GM12878 (cell line): ENCODE measurements around the gene SLC1A7. TPM values are rescaled to one million over a fixed set of nuclear protein-coding genes. Genes with fewer than 3 reads are reported as not detected.

Source experiments
- ATAC-seq: fragments of 200-7000 bp; cut with Tn5 transposase; 3 replicates; pipeline ENCODE4 v1.9.1; 2020; ENCODE audit warnings: mild to moderate bottlenecking, moderate library complexity
- BruUV-seq: library from RNA; stranded (reverse); fragments of 400-500 nt; replicated peaks from 2 replicates; lab custom pipeline; 2021; lab: Mats Ljungman, UMichigan
- CTCF ChIA-PET: fragments of 300-600 bp; sonication (Branson Sonifier 250); formaldehyde crosslinking; extraction: SDS; loops from one replicate; lab custom pipeline; 2021; ENCODE audit warnings: inconsistent platforms; lab: Yijun Ruan, JAX
- POLR2A ChIA-PET: fragments of 350-600 bp; formaldehyde crosslinking; extraction: SDS; loops from one replicate; lab custom pipeline; 2021; ENCODE audit warnings: inconsistent platforms; lab: Charles Lee
- RAD21 ChIA-PET: fragments of 300-600 bp; sonication (Branson Sonifier 250); formaldehyde crosslinking; loops from one replicate; lab custom pipeline; 2023; ENCODE audit warnings: antibody characterized with exemption; ENCODE audit not compliant: unreplicated experiment; lab: Charles Lee
- SMC1A ChIA-PET: fragments of 300-600 bp; sonication (Branson Sonifier 250); formaldehyde crosslinking; loops from one replicate; lab custom pipeline; 2023; ENCODE audit not compliant: unreplicated experiment, uncharacterized antibody; lab: Charles Lee
- DNase-seq: peaks from one replicate; pipeline ENCODE4 v3.0.0-alpha.2; 2011; ENCODE audit warnings: low read depth, low spot score
- FAIRE-seq: peaks from 3 replicates; lab custom pipeline; 2011; peaks lifted over from hg19 to GRCh38; lab: Jason Lieb, UNC
- H2AFZ ChIP-seq: 2 replicates; pipeline ENCODE4 v1.6.0; 2011; ENCODE audit warnings: low read depth, low read length, control low read depth; ENCODE audit not compliant: control insufficient read depth
- H3K27ac ChIP-seq: 2 replicates; pipeline ENCODE4 v1.5.1; 2011; ENCODE audit warnings: control low read depth; ENCODE audit not compliant: control insufficient read depth, insufficient read depth
- H3K27me3 ChIP-seq, 2 experiments: replicated peaks in 1 of 2; 2 replicates each; pipeline versions ENCODE4 v1.6.0 to v1.6.1; 2011; ENCODE audit warnings: low read length in 1 of 2; ENCODE audit not compliant: control insufficient read depth in 2 of 2, insufficient read depth in 2 of 2
- H3K36me3 ChIP-seq, 2 experiments: 2 replicates each; pipeline ENCODE4 v1.5.1; 2011; ENCODE audit warnings: low read length in 1 of 2; ENCODE audit not compliant: control insufficient read depth in 2 of 2, insufficient read depth in 2 of 2
- H3K4me1 ChIP-seq: 2 replicates; pipeline ENCODE4 v1.6.1; 2011; ENCODE audit warnings: mild to moderate bottlenecking, low read length, moderate library complexity, mixed read lengths; ENCODE audit not compliant: control insufficient read depth, insufficient read depth
- H3K4me2 ChIP-seq: 2 replicates; pipeline ENCODE4 v1.6.0; 2011; ENCODE audit warnings: control low read depth; ENCODE audit not compliant: control insufficient read depth, insufficient read depth
- H3K4me3 ChIP-seq: fragments of 200-600 bp; sonication (generic); 2 replicates; pipeline ENCODE4 v1.5.1; 2016
- H3K79me2 ChIP-seq: 2 replicates; pipeline ENCODE4 v1.6.0; 2011; ENCODE audit warnings: low read length; ENCODE audit not compliant: control insufficient read depth, insufficient read depth
- H3K9ac ChIP-seq: 2 replicates; pipeline ENCODE4 v1.8.0; 2011; ENCODE audit warnings: low read length, control low read depth, mixed read lengths; ENCODE audit not compliant: control insufficient read depth, insufficient read depth
- H3K9me3 ChIP-seq: replicated peaks from 3 replicates; pipeline ENCODE4 v1.5.1; 2011; ENCODE audit warnings: mild to moderate bottlenecking, low read length; ENCODE audit not compliant: control insufficient read depth, insufficient read depth
- H4K20me1 ChIP-seq: 2 replicates; pipeline ENCODE4 v1.6.0; 2011; ENCODE audit not compliant: control insufficient read depth, insufficient read depth
- CHD4 ChIP-seq: fragments of 200-600 bp; sonication (generic); IDR thresholded peaks from 2 replicates; pipeline ENCODE4 v1.6.1; 2016; ENCODE audit warnings: mild to moderate bottlenecking
- ZBTB4 ChIP-seq: fragments of 450-650 bp; formaldehyde crosslinking; IDR thresholded peaks from 2 replicates; pipeline ENCODE4 v1.4.0; 2022; ENCODE audit warnings: mild to moderate bottlenecking, moderate library complexity
- ZNF592 ChIP-seq: fragments of 450-650 bp; IDR thresholded peaks from 2 replicates; pipeline ENCODE4 v1.6.1; 2017; ENCODE audit warnings: mild to moderate bottlenecking, moderate library complexity
- WGBS: methylation state at CpG from one replicate; pipeline ENCODE4 v1.1.6; 2016; ENCODE audit warnings: low lambda C conversion rate; ENCODE audit not compliant: insufficient replicate concordance, insufficient coverage; ENCODE audit errors: missing lambda C conversion rate; 5-methylcytosine and 5-hydroxymethylcytosine counted together
- in situ Hi-C: fragments of 300-500 bp; cut with MboI; formaldehyde crosslinking; loops from 9 replicates; pipeline ENCODE4 v1.14.3; 2018; ENCODE audit warnings: mixed read lengths
- intact Hi-C: fragments of 100-400 bp; cut with micrococcal nuclease; formaldehyde crosslinking; loops from one replicate; pipeline ENCODE4 v1.14.2; 2022; ENCODE audit not compliant: unreplicated experiment
- polyA plus RNA-seq, 11 experiments: library from polyadenylated mRNA; depleted of rRNA in 4 of 11; unstranded in 6 of 11; stranded (reverse) in 5 of 11; fragments of >200 nt; fragmentation: Nextera tagmentation in 4 of 11; fragmentation: Illumina TruSeq in 1 of 11; extraction: Ambion mirVana in 4 of 11; extraction: Trizol in 1 of 11; gene quantifications; 1 replicate in 1 of 11; 2 replicates in 10 of 11; pipeline versions ENCODE4 v1.2.1 to v1.2.3, GENCODE V29; 2011 to 2016; ENCODE audit warnings: inconsistent platforms in 2 of 11, missing spikeins in 2 of 11, low read depth in 1 of 11
- total RNA-seq, 4 experiments: library from RNA; depleted of rRNA in 3 of 4; stranded (reverse); fragments of >200 nt in 3 of 4; fragmentation: Illumina TruSeq in 1 of 4; extraction: Trizol in 1 of 4; gene quantifications; 2 replicates each; pipeline versions ENCODE4 v1.2.1 to v1.2.3, GENCODE V29; 2013 to 2021

The SLC1A7 gene
- total and polyA plus RNA-seq, 10 of the 15 experiments (the other 5 are each of a cell fraction or from before 2014, with no cell fraction given), result not detected

GRCh38 chr1:53107570-53108322 lies 34.7 kb downstream of the SLC1A7 start (continued):
- TF ChIP-seq ZNF592, result no peak

- no peak for DNase-seq
- POLR2A ChIA-PET, result no interaction called here
- ATAC-seq, result no peak
- TF ChIP-seq CHD4 (no peak), ZBTB4 (CRISPR knock-in tag) (no peak)
- Histone ChIP-seq H2AFZ (no peak overlapping the region), H3K4me2 (no peak overlapping the region), H3K9ac (no peak overlapping the region), H3K27me3 (no peaks in the 10 kb centered on the region), H4K20me1 (no peaks in the 10 kb centered on the region), H3K36me3 (no peaks in the 10 kb centered on the region), H3K4me1 (no peaks in the 10 kb centered on the region), H3K9me3 (no peaks in the 10 kb centered on the region), H3K79me2 (no peaks in the 10 kb centered on the region), H3K27ac (no peak overlapping the region), H3K4me3 (no peak overlapping the region)
- RAD21 ChIA-PET, result no interaction called here
- CTCF ChIA-PET, result interaction anchor here (0.6 kb wide), 1 partner anchor 234 kb away, joined by 3 read pairs; no protein-coding TSS in a partner anchor
- no peak for FAIRE-seq
- 51% methylated on average over 7 of the region's 7 CpGs for WGBS
- in situ Hi-C loops, result no loop called here
- SMC1A ChIA-PET, result interaction anchor here (1.4 kb wide), 1 partner anchor 16 kb away, joined by 3 read pairs; no protein-coding TSS in a partner anchor
- intact Hi-C loops, result no loop called here
- BruUV-seq, result no TSS peak
Measured at GRCh38 chr1:53107090-53107489, 35.3 kb downstream of the SLC1A7 start.
